BE2C (cell line): Measurements from ENCODE around the gene EPC2. TPM values are rescaled to one million over a fixed set of nuclear protein-coding genes. Genes with fewer than 3 reads are reported as not detected.
A peak's percentile ranks its signal among the peaks of the same experiment; 100 is the strongest.

Experiments
- DNase-seq: peaks from one replicate; pipeline ENCODE4 v3.0.0-alpha.2; 2020
- H3K27me3 ChIP-seq: fragments of 250-450 bp; sonication (Bioruptor Pico); 2 replicates; pipeline ENCODE4 v1.5.1; 2020; ENCODE audit warnings: mild to moderate bottlenecking
- H3K36me3 ChIP-seq: fragments of 250-450 bp; sonication (Bioruptor Pico); 2 replicates; pipeline ENCODE4 v1.5.1; 2020; ENCODE audit warnings: mild to moderate bottlenecking
- H3K4me1 ChIP-seq: fragments of 250-450 bp; sonication (Bioruptor Pico); 2 replicates; pipeline ENCODE4 v1.5.1; 2020
- H3K4me3 ChIP-seq: 2 replicates; pipeline ENCODE4 v1.5.1; 2011; ENCODE audit warnings: low read depth, low read length
- H3K9me3 ChIP-seq: fragments of 250-450 bp; sonication (Bioruptor Pico); 2 replicates; pipeline ENCODE4 v1.5.1; 2020
- CTCF ChIP-seq: IDR thresholded peaks from 2 replicates; pipeline ENCODE4 v1.5.1; 2012; ENCODE audit warnings: mild to moderate bottlenecking, low read depth, low read length
- polyA plus RNA-seq: library from polyadenylated mRNA; unstranded; fragments of >200 nt; gene quantifications from one replicate; pipeline ENCODE4 v1.2.1, GENCODE V29; 2012; ENCODE audit warnings: low read depth, missing spikeins; ENCODE audit not compliant: insufficient read length, insufficient read depth

Gene EPC2
- polyA plus RNA-seq, result 9.6 TPM

GRCh38 chr2:148643998-148644882 lies at the start of gene EPC2:
TSS of gene EPC2 (plus strand) at chr2:148644751. CDS start at chr2:148645018, 267 bp downstream.
- H3K4me1 ChIP-seq, result no peaks in the 10 kb centered on the region
- no peaks in the 10 kb centered on the region for H3K27me3 ChIP-seq
- H3K9me3 ChIP-seq, result no peaks in the 10 kb centered on the region
- peak within 1 kb of the TSS; percentile 76 for H3K4me3 ChIP-seq
- no peaks in the 10 kb centered on the region for H3K36me3 ChIP-seq
- DNase-seq, result peak; percentile 78
- no peak for TF ChIP-seq CTCF

GRCh38 chr2:148596018-148596417 lies 48.5 kb upstream of the EPC2 start:
- Histone ChIP-seq H3K27me3 (no peaks in the 10 kb centered on the region), H3K36me3 (no peaks in the 10 kb centered on the region), H3K4me3 (no peak overlapping the region), H3K9me3 (no peaks in the 10 kb centered on the region), H3K4me1 (no peaks in the 10 kb centered on the region)
- no peak for DNase-seq
- no peak for TF ChIP-seq CTCF

GRCh38 chr2:148599109-148599991 lies 45.2 kb upstream of the EPC2 start:
- TF ChIP-seq CTCF, result no peak
- Histone ChIP-seq H3K4me3 (no peak overlapping the region), H3K9me3 (no peaks in the 10 kb centered on the region), H3K27me3 (no peaks in the 10 kb centered on the region), H3K4me1 (no peaks in the 10 kb centered on the region), H3K36me3 (no peaks in the 10 kb centered on the region)
- DNase-seq, result no peak

GRCh38 chr2:148602885-148603561 lies 41.5 kb upstream of the EPC2 start:
- no peaks in the 10 kb centered on the region for H3K27me3 ChIP-seq
- DNase-seq, result no peak
- no peaks in the 10 kb centered on the region for H3K36me3 ChIP-seq
- TF ChIP-seq CTCF, result no peak
- no peaks in the 10 kb centered on the region for H3K9me3 ChIP-seq
- no peak overlapping the region for H3K4me3 ChIP-seq
- no peaks in the 10 kb centered on the region for H3K4me1 ChIP-seq

GRCh38 chr2:148603562-148603920 lies 41.0 kb upstream of the EPC2 start:
- H3K9me3 ChIP-seq, result no peaks in the 10 kb centered on the region
- no peak for DNase-seq
- H3K36me3 ChIP-seq, result no peaks in the 10 kb centered on the region
- H3K27me3 ChIP-seq, result no peaks in the 10 kb centered on the region
- no peaks in the 10 kb centered on the region for H3K4me1 ChIP-seq
- no peak overlapping the region for H3K4me3 ChIP-seq
- TF ChIP-seq CTCF, result no peak
